HepG2 (cell line): ENCODE data around the gene ITGA6. TPM values are rescaled to one million over a fixed set of nuclear protein-coding genes. Genes with fewer than 3 reads are reported as not detected.

Experiments used
- ADNP ChIP-seq: sonication (generic); formaldehyde crosslinking; IDR thresholded peaks from 2 replicates; pipeline ENCODE4 v1.4.0; 2020; ENCODE audit warnings: missing genetic modification reagents
- AHR ChIP-seq: IDR thresholded peaks from 2 replicates; pipeline ENCODE4 v1.6.1; 2018; ENCODE audit warnings: missing genetic modification reagents, missing compliant biosample characterization
- ATF7-NPFF ChIP-seq: sonication (generic); formaldehyde crosslinking; IDR thresholded peaks from 2 replicates; pipeline ENCODE4 v1.8.1; 2023; ENCODE audit warnings: mild to moderate bottlenecking, low read depth, missing genetic modification reagents, moderate library complexity
- BHLHE40 ChIP-seq: IDR thresholded peaks from 2 replicates; pipeline ENCODE4 v1.6.1; 2011; ENCODE audit warnings: low read length, improper control_type of control experiment
- CBFB ChIP-seq: sonication (generic); formaldehyde crosslinking; IDR thresholded peaks from 2 replicates; pipeline ENCODE4 v1.4.0; 2020; ENCODE audit warnings: missing genetic modification reagents
- CC2D1A ChIP-seq: sonication (generic); formaldehyde crosslinking; IDR thresholded peaks from 2 replicates; pipeline ENCODE4 v1.8.1; 2023; ENCODE audit warnings: mild to moderate bottlenecking, missing genetic modification reagents
- DMAP1 ChIP-seq: IDR thresholded peaks from 2 replicates; pipeline ENCODE4 v1.6.1; 2016
- ELF4 ChIP-seq: sonication (generic); formaldehyde crosslinking; IDR thresholded peaks from 2 replicates; pipeline ENCODE4 v1.5.0; 2020; ENCODE audit warnings: missing genetic modification reagents, mild to moderate bottlenecking, moderate library complexity, borderline replicate concordance
- MED1 ChIP-seq: sonication (generic); formaldehyde crosslinking; IDR thresholded peaks from 2 replicates; pipeline ENCODE4 v1.4.0; 2020; ENCODE audit warnings: missing genetic modification reagents
- PITX1 ChIP-seq: sonication (generic); formaldehyde crosslinking; IDR thresholded peaks from 2 replicates; pipeline ENCODE4 v1.5.1; 2020; ENCODE audit warnings: mild to moderate bottlenecking, missing genetic modification reagents
- RCOR2 ChIP-seq: IDR thresholded peaks from 2 replicates; pipeline ENCODE4 v1.6.1; 2016; ENCODE audit warnings: missing biosample characterization, missing genetic modification reagents
- SMC3 ChIP-seq: IDR thresholded peaks from 2 replicates; pipeline ENCODE4 v1.6.1; 2011; ENCODE audit warnings: low read length, improper control_type of control experiment
- ZNF101 ChIP-seq: sonication (generic); formaldehyde crosslinking; IDR thresholded peaks from 2 replicates; pipeline ENCODE4 v1.4.0; 2020; ENCODE audit warnings: mild to moderate bottlenecking, low read depth, missing genetic modification reagents, borderline replicate concordance
- ZNF232 ChIP-seq: sonication (generic); formaldehyde crosslinking; IDR thresholded peaks from 2 replicates; pipeline ENCODE4 v1.4.0; 2020; ENCODE audit warnings: missing genetic modification reagents, borderline replicate concordance
- ZSCAN12 ChIP-seq: sonication (generic); formaldehyde crosslinking; IDR thresholded peaks from 2 replicates; pipeline ENCODE4 v1.9.0; 2021; ENCODE audit warnings: mild to moderate bottlenecking, missing genetic modification reagents
- polyA plus RNA-seq, 8 experiments: library from polyadenylated mRNA; depleted of rRNA in 3 of 8; stranded (reverse) in 7 of 8; unstranded in 1 of 8; fragments of >200 nt; fragmentation: Illumina TruSeq in 4 of 8; extraction: Trizol in 4 of 8; gene quantifications; 2 replicates each; pipeline versions ENCODE4 v1.2.1 to v1.2.3, GENCODE V29; 2011 to 2016; ENCODE audit warnings: low read depth in 4 of 8, missing spikeins in 1 of 8, mixed read lengths in 1 of 8; ENCODE audit not compliant: insufficient read depth in 1 of 8
- total RNA-seq, 5 experiments: library from RNA; depleted of rRNA; stranded (reverse); fragments of >200 nt; fragmentation: Illumina TruSeq; extraction: Trizol; gene quantifications; 2 replicates each; pipeline ENCODE4 v1.2.3, GENCODE V29; 2016; ENCODE audit warnings: low read depth in 1 of 5
- TF ChIP-seq, protein P1 (sequence below): sonication (generic); formaldehyde crosslinking; IDR thresholded peaks from 2 replicates; pipeline ENCODE4 v1.8.0; 2022; ENCODE audit warnings: mild to moderate bottlenecking, missing genetic modification reagents

The ITGA6 gene
- total and polyA plus RNA-seq, 2 of the 13 experiments (the other 11 are each of a cell fraction or from before 2014, with no cell fraction given), result 24.0 to 92.5 TPM

DNA sequence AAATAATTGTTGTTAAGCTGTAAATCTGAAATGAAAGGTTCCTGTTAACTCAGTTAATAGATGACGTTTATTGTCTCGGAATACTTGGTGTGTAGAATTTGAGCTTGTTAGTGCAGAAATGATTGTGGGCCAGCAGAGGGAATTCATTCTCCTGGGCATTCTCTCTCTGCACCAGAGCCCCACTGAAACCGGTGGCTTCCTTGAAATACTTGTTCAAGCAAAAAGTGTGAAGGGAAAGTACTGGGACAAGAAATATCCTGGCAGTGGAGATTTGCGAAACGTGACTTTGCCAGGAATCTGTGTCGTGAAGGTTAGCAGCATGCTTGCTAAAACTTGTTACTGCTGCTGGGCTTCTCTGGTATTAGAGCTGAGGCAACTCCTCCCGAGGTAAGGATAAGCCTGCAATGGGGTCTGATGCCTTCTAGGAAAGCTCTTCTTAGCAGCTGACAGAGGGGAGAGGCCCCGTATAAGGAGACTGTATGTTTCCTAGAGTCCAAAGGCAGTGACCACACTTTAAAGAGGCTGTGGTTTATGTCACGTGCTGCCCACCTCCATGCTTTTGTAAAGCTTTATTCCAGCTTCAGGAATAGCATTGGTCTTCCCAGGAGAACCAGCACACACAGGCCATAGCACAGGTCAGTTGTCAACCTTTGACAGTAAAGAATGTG, 2.0 kb downstream of the ITGA6 start (continued):
- TF ChIP-seq SMC3, result peak; percentile 21; the same call in 1 of the 2 replicates
- TF ChIP-seq ZNF101 (CRISPR knock-in tag), result no peak
- TF ChIP-seq PITX1 (CRISPR knock-in tag), result no peak
- TF ChIP-seq AHR (CRISPR knock-in tag), result no peak
- TF ChIP-seq CBFB (CRISPR knock-in tag), result 0 out of 2 replicates have a peak, but pooled peaks have one; percentile 29
- TF ChIP-seq RCOR2 (CRISPR knock-in tag), result no peak
- TF ChIP-seq ADNP (CRISPR knock-in tag), result no peak
- TF ChIP-seq ATF7-NPFF (CRISPR knock-in tag), result 0 out of 2 replicates have a peak, but pooled peaks have one; percentile 47
- TF ChIP-seq MED1 (CRISPR knock-in tag), result 0 out of 2 replicates have a peak, but pooled peaks have one; percentile 4
- TF ChIP-seq BHLHE40, result peak; percentile 53; the same call in 1 of the 2 replicates
- no peak for TF ChIP-seq ELF4
- no peak for TF ChIP-seq ZNF232
- TF ChIP-seq CC2D1A, result 0 out of 2 replicates have a peak, but pooled peaks have one; percentile 29
- no peak for TF ChIP-seq DMAP1
- no peak for TF ChIP-seq ZSCAN12 (CRISPR knock-in tag)
- TF ChIP-seq, protein P1, sequence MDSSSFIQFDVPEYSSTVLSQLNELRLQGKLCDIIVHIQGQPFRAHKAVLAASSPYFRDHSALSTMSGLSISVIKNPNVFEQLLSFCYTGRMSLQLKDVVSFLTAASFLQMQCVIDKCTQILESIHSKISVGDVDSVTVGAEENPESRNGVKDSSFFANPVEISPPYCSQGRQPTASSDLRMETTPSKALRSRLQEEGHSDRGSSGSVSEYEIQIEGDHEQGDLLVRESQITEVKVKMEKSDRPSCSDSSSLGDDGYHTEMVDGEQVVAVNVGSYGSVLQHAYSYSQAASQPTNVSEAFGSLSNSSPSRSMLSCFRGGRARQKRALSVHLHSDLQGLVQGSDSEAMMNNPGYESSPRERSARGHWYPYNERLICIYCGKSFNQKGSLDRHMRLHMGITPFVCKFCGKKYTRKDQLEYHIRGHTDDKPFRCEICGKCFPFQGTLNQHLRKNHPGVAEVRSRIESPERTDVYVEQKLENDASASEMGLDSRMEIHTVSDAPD (CRISPR knock-in tag), result no peak
